Measurements from ENCODE around the gene SSUH2. TPM values are rescaled to one million over a fixed set of nuclear protein-coding genes. Genes with fewer than 3 reads are reported as not detected.

Gene SSUH2
- total and polyA plus RNA-seq, 2 of the 4 experiments (the other 2 are of a cell fraction) = 0.10 TPM; not detected in 1

- Histone ChIP-seq H2BK20ac (ENCODE audit: low read depth, low read length) (peak overlapping the region; percentile 86), H3K4me2 (ENCODE audit: low read depth, low read length) (no peak overlapping the region), H3K9me3 (ENCODE audit: control insufficient read depth, insufficient read depth, low read length) (no peaks in the 10 kb centered on the region), H2BK15ac (ENCODE audit: low read depth, low read length) (peak overlapping the region; percentile 78), H3K9ac (ENCODE audit: low read depth, low read length) (no peak overlapping the region), H2AK9ac (replicated peaks; ENCODE audit: low read depth, low read length, poor library complexity) (peak overlapping the region; percentile 82), H3K18ac (ENCODE audit: low read depth, low read length) (peak overlapping the region; percentile 85; the same call in 1 of the 2 replicates), H3K14ac (replicated peaks; ENCODE audit: low read depth, low read length) (peak overlapping the region; percentile 62), H2AFZ (replicated peaks; ENCODE audit: low read length, poor library complexity) (peak overlapping the region; percentile 58), H3K79me1 (ENCODE audit: low read depth in 1 of 2, low read length in 2 of 2) (no peaks in the 10 kb centered on the region), H3K36me3 (ENCODE audit: control insufficient read depth, insufficient read depth, low read length) (no peaks in the 10 kb centered on the region), H3K4ac (ENCODE audit: low read depth, low read length) (peak overlapping the region; percentile 89), H3K23ac (ENCODE audit: low read depth, low read length) (peak overlapping the region; percentile 14; the same call in 1 of the 2 replicates), H2BK5ac (ENCODE audit: low read depth, low read length, poor library complexity, severe bottlenecking) (peak overlapping the region; percentile 88), H2AK5ac (ENCODE audit: low read depth, low read length) (peak overlapping the region; percentile 76), H4K8ac (ENCODE audit: low read depth in 2 of 2, low read length in 2 of 2) (peak overlapping the region; percentile 20 to 66), H3K56ac (ENCODE audit: extremely low read depth, insufficient read depth, low read length) (0 out of 2 replicates have a peak overlapping the region, but pooled peaks have one; percentile 16), H3K4me1 (ENCODE audit: control insufficient read depth, insufficient read depth, low read length) (peaks cover 14% of the 10 kb centered on the region), H3K4me3 (ENCODE audit: insufficient read depth, low read depth, low read length) (no peak overlapping the region), H4K20me1 (ENCODE audit: insufficient read depth, low read length) (no peaks in the 10 kb centered on the region), H4K91ac (ENCODE audit: insufficient read depth, low read depth, low read length) (peak overlapping the region; percentile 94), H2BK120ac (ENCODE audit: low read depth, low read length) (peak overlapping the region; percentile 92), H3K27ac (ENCODE audit: insufficient read depth, low read length) (no peak overlapping the region; the same call in 1 of the 2 replicates), H3K9me1 (ENCODE audit: insufficient read depth, low read length) (peaks cover 10% of the 10 kb centered on the region; the same call in 1 of the 2 replicates), H4K5ac (ENCODE audit: low read depth, low read length) (peak overlapping the region; percentile 94; the same call in 1 of the 2 replicates), H3K27me3 (ENCODE audit: control insufficient read depth, insufficient read depth, low read length) (peaks cover 2% of the 10 kb centered on the region; the same call in 1 of the 2 replicates)
- no peak for TF ChIP-seq MXI1 (IDR thresholded peaks at IDR 0.05; ENCODE audit: borderline replicate concordance, low read depth, low read length)
- TF ChIP-seq RCOR1 (IDR thresholded peaks at IDR 0.05; ENCODE audit: insufficient replicate concordance, low read length) = peak; percentile 61
- TF ChIP-seq NFE2L2 (IDR thresholded peaks at IDR 0.05; ENCODE audit: low read depth, low read length) = no peak; the same call in 1 of the 2 replicates
- peak; percentile 58; the same call in 1 of the 2 replicates for TF ChIP-seq MAZ (IDR thresholded peaks at IDR 0.05; ENCODE audit: borderline replicate concordance, low read depth, low read length)
- peak; percentile 75; the same call in 1 of the 2 replicates for TF ChIP-seq BHLHE40 (IDR thresholded peaks at IDR 0.05; ENCODE audit: low read depth, low read length)
- TF ChIP-seq USF2 (IDR thresholded peaks at IDR 0.05; ENCODE audit: low read depth, low read length) = 0 out of 2 replicates have a peak, but pooled peaks have one; percentile 4
- TF ChIP-seq FOS (IDR thresholded peaks at IDR 0.05; ENCODE audit: low read depth, low read length) = peak; percentile 99
- no peak for TF ChIP-seq RAD21 (IDR thresholded peaks at IDR 0.05; ENCODE audit: low read length)
- TF ChIP-seq CEBPB (IDR thresholded peaks at IDR 0.05; ENCODE audit: low read depth, low read length) = 0 out of 2 replicates have a peak, but pooled peaks have one; percentile 6
- CTCF ChIA-PET = interaction anchor here (0.8 kb wide), 1 partner anchor 34 kb away, joined by 3 read pairs; no protein-coding TSS in a partner anchor
- intact Hi-C loops (cut with micrococcal nuclease) (no loop called here), dilution Hi-C loops (cut with HindIII; ENCODE audit: low sequenced_read_pairs, unreplicated experiment) (no loop called here), in situ Hi-C loops (cut with MboI; ENCODE audit: low sequenced_read_pairs) (no loop called here)
- BruUV-seq (replicated peaks) = no TSS peak
- DNase-seq = peak; percentile 86
- peak; percentile 63 for ATAC-seq (ENCODE audit: low read depth)
- WGBS, 2 experiments (ENCODE audit: extremely low coverage in 2 of 2, insufficient read length in 1 of 2) = 60% methylated on average over 2 of the region's 16 CpGs; no CpG with 5 or more reads in 1 of the 2 experiments
- POLR2A ChIA-PET (ENCODE audit: unreplicated experiment) = no interaction called here
Observed at GRCh38 chr3:8629151-8630021, 15.2 kb downstream of the SSUH2 start.
